Left kidney (tissue), 2 donors: Measurements from ENCODE around the gene TSC22D2. TPM values are rescaled to one million over a fixed set of nuclear protein-coding genes. Genes with fewer than 3 reads are reported as not detected.
A peak's percentile ranks its signal among the peaks of the same experiment; 100 is the strongest.
"Not testable (repeated sequence)": the region's sequence is repeated elsewhere in the genome, so short reads cannot be mapped to it uniquely, and the experiment has no call there.

Experiments
- DNase-seq: peaks from one replicate; pipeline ENCODE4 v3.0.0-alpha.2; 2013
- polyA plus RNA-seq: library from polyadenylated mRNA; unstranded; fragments of 120-200 nt; gene quantifications from one replicate; pipeline ENCODE4 v1.2.1, GENCODE V29; 2013; ENCODE audit not compliant: insufficient read length

Gene TSC22D2
- polyA plus RNA-seq, 1 donor, result 69.5 TPM

- DNase-seq, result no peak
Observed at GRCh38 chr3:150447631-150448465, 39.8 kb downstream of the TSC22D2 start.

GRCh38 chr3:150449169-150449721 lies 41.1 kb downstream of the TSC22D2 start:
- no peak for DNase-seq

DNA sequence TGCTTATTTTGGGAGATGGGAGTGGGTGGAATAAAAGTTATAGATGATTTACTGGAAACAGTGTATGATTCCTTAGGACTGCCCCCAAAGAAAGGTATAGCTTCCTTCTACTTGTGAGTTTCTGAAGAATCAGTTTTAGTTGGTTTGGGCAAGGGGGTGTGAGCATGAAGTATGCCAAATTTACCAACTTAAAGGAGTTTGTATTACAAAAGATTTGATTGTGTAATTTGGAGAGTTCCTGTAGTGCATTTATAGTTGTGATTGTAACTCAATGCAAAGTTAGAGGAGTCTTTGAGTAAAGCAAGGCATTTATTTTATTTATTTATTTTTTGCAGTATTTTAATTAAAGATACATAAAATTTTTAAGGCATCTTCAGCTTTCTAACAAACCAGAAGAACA lies 42.8 kb downstream of the TSC22D2 start:
- DNase-seq, result no peak

DNA sequence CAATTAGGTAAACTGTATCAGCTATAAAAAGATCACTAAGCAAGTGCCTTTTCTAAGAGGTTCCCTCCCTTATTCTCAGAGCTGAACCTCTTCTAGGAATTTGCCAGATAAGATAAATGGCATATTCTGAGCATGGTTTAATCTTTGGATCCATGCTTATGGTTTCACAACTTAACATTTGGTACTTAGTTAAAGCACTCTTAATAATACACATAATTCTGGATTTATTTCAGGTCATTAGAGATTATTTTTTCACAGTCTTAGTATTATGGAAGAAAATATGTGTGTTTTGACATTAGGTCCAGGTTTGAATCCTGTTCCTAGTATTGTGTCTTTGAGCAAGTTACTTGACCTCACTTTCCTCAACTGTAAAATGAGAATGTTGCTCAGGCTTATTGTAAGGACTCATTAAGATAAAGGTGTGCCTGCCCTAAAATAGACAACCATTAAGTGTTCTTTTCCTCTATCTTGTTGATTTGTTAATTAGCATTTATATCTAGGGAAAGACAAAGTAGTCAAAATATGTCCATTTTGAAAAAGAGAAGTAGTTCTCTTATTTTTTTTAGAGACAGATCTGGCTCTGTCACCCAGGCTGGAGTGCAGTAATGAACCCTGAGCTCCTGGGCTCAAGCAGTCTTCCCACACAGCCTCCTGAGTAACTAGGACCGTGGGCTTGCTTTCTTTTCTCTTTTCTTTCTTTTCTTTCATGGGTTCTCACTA lies 43.4 kb downstream of the TSC22D2 start:
- no peak for DNase-seq

GRCh38 chr3:150453353-150453752 lies 45.3 kb downstream of the TSC22D2 start:
- DNase-seq, result no peak

DNA sequence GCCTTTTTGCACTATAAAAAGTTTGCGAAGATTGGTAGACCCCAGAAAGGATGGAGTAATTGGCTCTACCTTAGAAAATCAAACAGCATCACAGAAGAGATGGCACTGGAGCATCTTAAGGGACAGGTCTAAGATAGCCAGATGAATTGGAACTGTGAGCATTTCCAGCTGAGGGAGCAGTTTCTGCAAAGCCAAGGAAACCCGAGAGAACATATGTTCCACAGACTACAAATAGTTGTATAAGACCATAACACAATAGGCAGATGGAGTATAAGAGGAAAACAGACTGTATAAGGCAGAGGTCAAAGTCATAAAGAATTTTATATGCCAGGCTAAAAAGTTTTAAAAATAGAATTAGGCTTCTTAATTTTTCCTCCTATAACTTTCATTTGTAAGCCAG lies 46.0 kb downstream of the TSC22D2 start:
- no peak for DNase-seq

DNA sequence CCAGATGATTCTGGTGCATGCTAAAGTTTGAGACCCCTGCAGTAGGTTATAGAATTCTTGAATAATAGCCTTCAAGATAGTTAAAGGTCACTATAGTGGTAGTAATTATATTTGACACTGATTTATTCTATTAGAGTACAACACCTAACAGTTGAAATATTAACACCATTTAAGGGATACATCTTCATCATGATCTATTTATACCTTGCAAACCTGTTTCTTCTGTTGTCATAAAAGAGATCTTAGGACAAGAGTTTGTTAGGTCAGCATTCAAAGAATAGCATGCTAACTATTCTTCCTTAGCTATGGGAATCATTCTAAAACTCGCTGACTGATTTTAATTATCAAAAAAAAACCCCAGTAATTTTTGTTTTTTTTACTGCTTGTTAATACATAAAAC lies 46.5 kb downstream of the TSC22D2 start:
- no peak for DNase-seq

- DNase-seq, result no peak
Observed at GRCh38 chr3:150455341-150455740, 47.2 kb downstream of the TSC22D2 start.

GRCh38 chr3:150458001-150458400 lies 49.9 kb downstream of the TSC22D2 start:
- DNase-seq, result no peak

- DNase-seq, result no peak
Observed at GRCh38 chr3:150460484-150460883, 52.4 kb downstream of the TSC22D2 start.

DNA sequence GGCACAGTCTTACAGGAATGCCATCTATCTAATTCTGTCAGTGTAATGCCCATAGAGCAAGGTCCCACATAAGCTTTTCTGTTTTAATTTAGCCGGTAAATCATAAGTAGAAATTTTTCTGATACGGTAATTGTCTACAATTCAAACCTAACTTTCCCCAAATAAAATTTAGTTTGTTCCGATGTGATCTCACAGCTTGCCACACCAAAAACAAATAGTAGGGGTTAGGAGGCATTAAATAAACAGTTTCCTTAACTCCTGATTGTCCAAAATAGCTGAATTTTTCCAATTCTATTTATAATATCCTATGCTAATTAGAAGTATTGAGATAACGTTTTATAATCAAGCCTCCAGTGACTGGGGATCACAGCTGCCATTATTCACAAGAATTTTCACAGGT lies 53.3 kb downstream of the TSC22D2 start:
- DNase-seq, result no peak

- DNase-seq, result no peak
Observed at GRCh38 chr3:150462108-150462507, 54.0 kb downstream of the TSC22D2 start.

GRCh38 chr3:150464684-150465083 lies 56.6 kb downstream of the TSC22D2 start:
- no peak for DNase-seq

DNA sequence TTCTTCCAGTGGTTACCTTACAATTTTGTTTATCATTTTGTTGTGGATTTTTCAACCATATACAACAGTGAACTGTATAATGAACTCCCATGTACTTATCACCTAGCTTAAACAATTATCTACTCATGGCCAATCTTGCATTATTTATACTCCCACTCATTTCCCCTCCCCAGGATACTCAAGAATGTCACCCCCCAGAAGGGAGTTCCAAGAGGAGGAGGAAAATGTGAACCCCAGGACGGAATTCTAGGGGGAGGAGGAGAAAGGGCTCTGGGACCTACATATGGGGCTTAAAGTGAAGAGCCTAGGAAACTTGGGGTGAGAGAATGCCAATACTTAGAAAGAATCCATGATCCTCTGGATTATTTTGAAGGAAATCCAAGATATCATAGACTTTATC lies 59.3 kb downstream of the TSC22D2 start:
- DNase-seq, result no peak

DNA sequence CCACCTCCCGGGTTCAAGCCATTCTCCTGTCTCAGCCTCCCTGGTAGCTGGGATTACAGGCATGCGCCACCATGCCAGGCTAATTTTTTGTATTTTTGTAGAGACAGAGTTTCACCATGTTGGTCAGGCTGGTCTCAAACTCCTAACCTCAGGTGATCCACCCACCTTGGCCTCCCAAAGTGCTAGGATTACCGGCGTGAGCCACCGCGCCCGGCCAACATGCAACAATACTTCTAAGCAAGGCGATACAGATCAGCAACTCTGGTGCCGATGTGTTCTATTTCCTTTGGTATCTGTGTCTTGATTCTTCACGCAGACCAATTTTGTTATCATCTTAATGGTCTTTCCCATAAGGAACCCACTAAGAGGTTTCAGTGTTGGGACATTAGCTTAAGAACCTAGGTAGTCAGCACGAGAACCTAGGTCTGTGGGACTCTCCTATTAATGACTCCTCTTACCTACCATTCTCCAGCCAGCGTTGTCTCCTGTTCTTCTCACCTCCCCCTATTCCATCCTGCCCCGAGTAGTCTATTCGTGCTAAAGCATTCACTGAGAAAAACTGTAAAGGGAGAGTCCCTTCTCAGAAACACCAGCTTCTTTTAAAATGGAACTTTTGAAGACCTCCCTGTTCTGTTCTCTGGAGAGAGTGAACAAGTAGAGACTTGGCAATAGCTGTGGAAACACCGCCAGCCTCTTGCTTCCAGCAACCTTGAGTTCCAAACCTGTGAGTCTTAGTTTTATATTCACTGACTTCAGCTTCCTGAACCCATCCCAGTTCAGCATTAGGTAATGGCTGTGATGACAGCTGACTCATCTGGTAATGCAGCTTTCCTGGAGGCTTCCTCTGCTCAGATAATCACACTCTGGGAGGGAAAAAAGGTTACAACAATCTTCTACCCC lies 61.2 kb downstream of the TSC22D2 start:
- no peak for DNase-seq

DNA sequence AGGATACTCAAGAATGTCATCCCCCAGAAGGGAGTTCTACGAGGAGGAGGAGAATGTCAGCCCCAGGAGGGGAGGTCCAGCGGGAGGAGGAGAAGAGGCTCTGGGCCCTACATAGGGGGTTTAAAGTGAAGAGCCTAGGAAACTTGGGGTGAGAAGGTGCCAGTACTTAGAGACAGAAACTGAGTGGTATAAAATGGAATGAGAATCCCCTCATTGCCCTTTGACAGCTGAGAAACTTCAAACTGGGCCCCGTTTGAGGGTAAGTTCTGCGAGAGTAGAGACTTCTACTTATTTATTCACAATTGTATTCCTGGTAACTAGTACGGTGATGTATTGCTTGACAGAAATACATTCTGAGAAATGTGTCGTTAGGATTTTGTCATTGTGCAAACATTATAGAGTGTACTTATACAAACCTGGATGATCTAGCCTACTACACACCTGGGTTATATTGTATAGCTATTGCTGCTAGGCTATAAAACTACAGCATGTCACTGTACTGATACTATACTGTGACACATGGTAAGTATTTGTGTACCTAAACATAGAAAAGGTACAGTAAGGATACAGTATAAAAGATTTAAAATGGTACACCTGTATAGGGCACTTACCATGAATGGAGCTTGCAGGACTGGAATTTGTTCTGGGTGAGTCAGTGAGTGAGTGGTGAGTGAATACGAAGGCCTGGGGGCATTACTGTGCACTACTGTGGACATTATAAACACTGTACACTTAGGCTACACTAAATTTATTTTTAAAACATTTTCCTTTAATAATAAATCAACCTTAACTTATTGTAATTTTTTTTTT lies 62.0 kb downstream of the TSC22D2 start:
- DNase-seq, result no peak

DNA sequence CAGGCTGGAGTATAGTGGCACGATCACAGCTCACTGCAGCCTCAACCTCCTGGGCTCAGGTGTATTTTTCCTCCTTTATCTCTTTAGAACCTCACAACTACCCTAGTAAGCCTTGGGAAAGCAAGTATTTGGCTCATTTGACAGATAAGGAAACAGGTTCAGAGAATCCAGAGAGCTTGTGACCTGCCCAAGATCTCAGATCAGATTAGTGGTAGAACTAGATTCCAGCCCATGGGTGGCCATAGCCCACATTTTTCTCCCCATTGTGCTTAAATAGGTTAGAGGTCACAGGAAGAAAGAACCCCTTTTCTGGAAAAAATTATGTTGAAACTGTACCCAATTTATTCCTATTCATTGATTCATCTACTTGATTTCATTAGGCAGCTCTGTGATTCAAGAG lies 64.3 kb downstream of the TSC22D2 start:
- DNase-seq, result no peak

DNA sequence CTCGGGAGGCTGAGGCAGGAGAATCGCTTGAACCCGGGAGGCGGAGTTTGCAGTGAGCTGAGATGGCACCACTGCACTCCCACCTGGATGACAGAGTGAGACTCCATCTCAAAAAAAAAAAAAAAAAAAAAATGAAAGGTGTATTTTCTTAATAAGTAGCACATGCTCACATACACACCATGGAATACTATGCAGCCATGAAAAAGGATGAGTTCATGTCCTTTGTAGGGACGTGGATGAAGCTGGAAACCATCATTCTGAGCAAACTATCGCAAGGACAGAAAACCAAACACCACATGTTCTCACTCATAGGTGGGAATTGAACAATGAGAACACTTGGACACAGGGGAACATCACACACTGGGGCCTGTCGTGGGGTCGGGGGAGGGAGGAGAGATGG lies 65.1 kb downstream of the TSC22D2 start:
- DNase-seq, result not testable (repeated sequence)

GRCh38 chr3:150479370-150479769 lies 71.3 kb downstream of the TSC22D2 start:
- DNase-seq, result no peak

GRCh38 chr3:150480877-150481276 lies 72.8 kb downstream of the TSC22D2 start:
- peak; percentile 36 for DNase-seq

DNA sequence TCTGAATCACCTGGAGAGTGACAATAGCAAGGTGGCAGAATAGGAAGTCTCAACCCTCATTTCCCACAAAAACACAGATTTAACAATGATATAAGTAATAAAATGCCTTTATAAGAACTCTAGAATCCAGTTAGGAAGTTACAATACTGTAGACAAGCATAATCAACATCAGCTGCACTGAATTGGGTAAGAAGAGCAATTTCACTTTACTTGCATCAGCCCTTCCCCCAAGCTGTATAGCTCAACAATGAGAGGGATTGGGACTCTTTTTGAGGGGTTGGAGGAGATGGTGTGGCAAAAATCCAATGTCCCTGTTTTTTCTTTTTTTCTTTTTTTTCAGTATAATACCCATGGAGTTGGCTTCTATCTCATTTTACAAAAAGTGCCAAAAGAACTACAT lies 75.1 kb downstream of the TSC22D2 start:
- DNase-seq, result no peak
